NB4 (cell line): Measurements from ENCODE around the gene KIF24.

Experiments
- CTCF ChIP-seq: IDR thresholded peaks from one replicate; pipeline ENCODE4 v1.5.1; 2012; ENCODE audit warnings: low read depth, low read length
- MAX ChIP-seq: IDR thresholded peaks from 2 replicates; pipeline ENCODE4 v1.6.1; 2011; ENCODE audit warnings: low read depth, low read length
- POLR2A ChIP-seq: IDR thresholded peaks from 2 replicates; pipeline ENCODE4 v1.6.1; 2011; ENCODE audit warnings: mild to moderate bottlenecking; ENCODE audit not compliant: insufficient read length; ENCODE audit errors: extremely low read depth

GRCh38 chr9:34334337-34334824 is 5.3 kb upstream of the KIF24 start:
- TF ChIP-seq CTCF: no peak
- TF ChIP-seq POLR2A: no peak
- no peak for TF ChIP-seq MAX
